Liver (tissue), 9 donors: Measurements from ENCODE around the gene SMG6. TPM values are rescaled to one million over a fixed set of nuclear protein-coding genes. Genes with fewer than 3 reads are reported as not detected.

Experiments
- DNase-seq: peaks from one replicate; pipeline ENCODE4 v3.0.0-alpha.2; 2017; ENCODE audit warnings: low spot score
- H3K27ac ChIP-seq, 2 donors: one replicate each; pipeline ENCODE4 v1.7.0; 2013; ENCODE audit warnings: inconsistent platforms in 2 of 2, low read length in 2 of 2, control low read depth in 1 of 2, low read depth in 1 of 2, mild to moderate bottlenecking in 1 of 2
- H3K27me3 ChIP-seq, 4 donors: one replicate each; pipeline versions ENCODE4 v1.6.1 to v1.7.0; 2013; ENCODE audit warnings: low read length in 3 of 4, inconsistent platforms in 1 of 4, mild to moderate bottlenecking in 1 of 4, moderate library complexity in 1 of 4; ENCODE audit not compliant: control insufficient read depth in 4 of 4, insufficient read depth in 4 of 4
- H3K36me3 ChIP-seq, 4 donors: one replicate each; pipeline versions ENCODE4 v1.6.1 to v1.7.0; 2013; ENCODE audit warnings: low read length in 3 of 4, mild to moderate bottlenecking in 3 of 4, low read depth in 1 of 4, moderate library complexity in 1 of 4; ENCODE audit not compliant: control insufficient read depth in 4 of 4, insufficient read depth in 3 of 4
- H3K4me1 ChIP-seq, 4 donors: one replicate each; pipeline versions ENCODE4 v1.6.1 to v1.7.0; 2013; ENCODE audit warnings: low read length in 3 of 4, mild to moderate bottlenecking in 3 of 4, moderate library complexity in 1 of 4; ENCODE audit not compliant: control insufficient read depth in 4 of 4, insufficient read depth in 4 of 4
- H3K4me3 ChIP-seq, 3 donors: one replicate each; pipeline versions ENCODE4 v1.6.1 to v1.7.0; 2013; ENCODE audit warnings: low read length in 3 of 3, control low read depth in 1 of 3, low read depth in 1 of 3, mild to moderate bottlenecking in 1 of 3
- H3K9ac ChIP-seq, 2 donors: one replicate each; pipeline ENCODE4 v1.7.0; 2013; ENCODE audit warnings: low read length in 2 of 2, mild to moderate bottlenecking in 2 of 2, moderate library complexity in 2 of 2, control low read depth in 1 of 2, low read depth in 1 of 2
- H3K9me3 ChIP-seq, 4 donors: one replicate each; pipeline versions ENCODE4 v1.6.1 to v1.7.0; 2013; ENCODE audit warnings: low read length in 3 of 4; ENCODE audit not compliant: control insufficient read depth in 4 of 4
- ATF3 ChIP-seq: IDR thresholded peaks from 2 replicates; pipeline ENCODE4 v1.6.1; 2016; ENCODE audit warnings: antibody characterized with exemption
- CTCF ChIP-seq: fragments of 150-350 bp; IDR thresholded peaks from 2 replicates; pipeline ENCODE4 v1.5.1; 2017; ENCODE audit warnings: improper control_type of control experiment, low read depth, low read length; ENCODE audit not compliant: missing input control
- EGR1 ChIP-seq, 2 donors: IDR thresholded peaks; 2 replicates each; pipeline ENCODE4 v1.6.1; 2016 to 2018; ENCODE audit warnings: antibody characterized with exemption in 2 of 2, low read depth in 2 of 2
- FOXA1 ChIP-seq: IDR thresholded peaks from 2 replicates; pipeline ENCODE4 v1.6.1; 2016; ENCODE audit warnings: antibody characterized with exemption
- GABPA ChIP-seq, 2 donors: IDR thresholded peaks in 1 of 2; conservative IDR thresholded peaks in 1 of 2; 2 replicates each; pipeline ENCODE4 v1.6.1; 2016; ENCODE audit warnings: antibody characterized with exemption in 2 of 2, mild to moderate bottlenecking in 1 of 2, moderate library complexity in 1 of 2
- HNF4A ChIP-seq, 2 donors: conservative IDR thresholded peaks; 2 replicates each; pipeline ENCODE4 v1.6.1; 2016; ENCODE audit warnings: antibody characterized with exemption in 2 of 2, mild to moderate bottlenecking in 2 of 2
- JUND ChIP-seq, 2 donors: IDR thresholded peaks; 2 replicates each; pipeline ENCODE4 v1.6.1; 2016; ENCODE audit warnings: antibody characterized with exemption in 2 of 2
- MAX ChIP-seq: IDR thresholded peaks from 2 replicates; pipeline ENCODE4 v1.6.1; 2016; ENCODE audit warnings: antibody characterized with exemption
- NR2F2 ChIP-seq: IDR thresholded peaks from 2 replicates; pipeline ENCODE4 v1.6.1; 2016; ENCODE audit warnings: antibody characterized with exemption
- RAD21 ChIP-seq, 2 donors: IDR thresholded peaks; 2 replicates each; pipeline ENCODE4 v1.6.1; 2016; ENCODE audit warnings: antibody characterized with exemption in 2 of 2, mild to moderate bottlenecking in 2 of 2
- REST ChIP-seq: IDR thresholded peaks from 2 replicates; pipeline ENCODE4 v1.6.1; 2016; ENCODE audit warnings: antibody characterized with exemption, mild to moderate bottlenecking
- RXRA ChIP-seq, 2 donors: IDR thresholded peaks; 2 replicates each; pipeline ENCODE4 v1.6.1; 2017 to 2018; ENCODE audit warnings: antibody characterized with exemption in 2 of 2, mild to moderate bottlenecking in 1 of 2
- SP1 ChIP-seq: IDR thresholded peaks from 2 replicates; pipeline ENCODE4 v1.6.1; 2018; ENCODE audit warnings: antibody characterized with exemption, mild to moderate bottlenecking
- TAF1 ChIP-seq: conservative IDR thresholded peaks from 2 replicates; pipeline ENCODE4 v1.6.1; 2016; ENCODE audit warnings: antibody characterized with exemption, mild to moderate bottlenecking
- YY1 ChIP-seq: IDR thresholded peaks from 2 replicates; pipeline ENCODE4 v1.6.1; 2016; ENCODE audit warnings: antibody characterized with exemption, mild to moderate bottlenecking
- ZBTB33 ChIP-seq: IDR thresholded peaks from 2 replicates; pipeline ENCODE4 v1.6.1; 2016; ENCODE audit warnings: antibody characterized with exemption
- WGBS: extraction: QIAGEN DNeasy Blood & Tissue Kit; methylation state at CpG from one replicate; pipeline ENCODE4 v1.1.7; 2013; 5-methylcytosine and 5-hydroxymethylcytosine counted together
- polyA plus RNA-seq, 2 donors: library from polyadenylated mRNA; stranded (reverse) in 1 of 2; unstranded in 1 of 2; fragments of 200-250 nt in 1 of 2; fragments of >200 nt in 1 of 2; fragmentation: Nextera tagmentation in 1 of 2; extraction: Ambion mirVana in 1 of 2; gene quantifications; one replicate each; pipeline versions ENCODE4 v1.2.1 to v1.2.3, GENCODE V29; 2013 to 2015
- total RNA-seq, 2 donors: library from RNA; depleted of rRNA; stranded (reverse); fragments of >200 nt; gene quantifications; one replicate each; pipeline ENCODE4 v1.2.3, GENCODE V29; 2014
- donor health status: healthy.
- donor health status: healthy.
- donor health status: healthy.
- donor health status: healthy.
- donor health status: healthy.

Gene SMG6
- total and polyA plus RNA-seq, 4 donors: 4.9 to 12.0 (median 8.2) TPM

GRCh38 chr17:2151358-2152033 lies 152.1 kb downstream of the SMG6 start:
- H3K36me3 ChIP-seq: peaks cover 0 to 5% (median 3%) of the 10 kb centered on the region in 4 donors
- H3K4me1 ChIP-seq: peaks cover 0 to 11% (median 6%) of the 10 kb centered on the region in 4 donors
- no peak overlapping the region for H3K27ac ChIP-seq
- TF ChIP-seq MAX (no peak), NR2F2 (no peak), JUND (IDR thresholded peaks at IDR 0.05) (no peak), ZBTB33 (no peak), FOXA1 (no peak), HNF4A (conservative IDR thresholded peaks at IDR 0.05) (no peak), CTCF (no peak), GABPA (IDR thresholded peaks at IDR 0.05 in 1 of 2, conservative IDR thresholded peaks at IDR 0.05 in 1 of 2) (no peak), TAF1 (no peak), RXRA (IDR thresholded peaks at IDR 0.05) (no peak), REST (no peak), ATF3 (no peak), RAD21 (IDR thresholded peaks at IDR 0.05) (no peak), YY1 (no peak), SP1 (no peak)
- no peak for DNase-seq
- H3K9ac ChIP-seq: no peak overlapping the region
- no peaks in the 10 kb centered on the region for H3K9me3 ChIP-seq
- 88% methylated on average over 6 of the region's 6 CpGs for WGBS
- H3K27me3 ChIP-seq: no peaks in the 10 kb centered on the region
- no peak overlapping the region for H3K4me3 ChIP-seq

GRCh38 chr17:2150806-2151205 lies 152.8 kb downstream of the SMG6 start:
- Histone ChIP-seq H3K9ac (no peak overlapping the region), H3K4me1 (peaks cover 4 to 16% (median 12%) of the 10 kb centered on the region in 4 donors), H3K4me3 (no peak overlapping the region), H3K9me3 (no peaks in the 10 kb centered on the region), H3K27me3 (no peaks in the 10 kb centered on the region), H3K36me3 (peaks cover 0 to 5% (median 3%) of the 10 kb centered on the region in 4 donors), H3K27ac (no peak overlapping the region)
- no peak for DNase-seq
- TF ChIP-seq JUND (IDR thresholded peaks at IDR 0.05): no peak
- TF ChIP-seq SP1: no peak
- TF ChIP-seq RXRA (IDR thresholded peaks at IDR 0.05): no peak
- TF ChIP-seq EGR1 (IDR thresholded peaks at IDR 0.05; ENCODE audit: low read depth in 2 of 2): no peak
- no peak for TF ChIP-seq FOXA1
- 85% methylated on average over 6 of the region's 6 CpGs for WGBS
